ENCODE results near the gene ARHGAP42.

The ARHGAP42 gene

DNA sequence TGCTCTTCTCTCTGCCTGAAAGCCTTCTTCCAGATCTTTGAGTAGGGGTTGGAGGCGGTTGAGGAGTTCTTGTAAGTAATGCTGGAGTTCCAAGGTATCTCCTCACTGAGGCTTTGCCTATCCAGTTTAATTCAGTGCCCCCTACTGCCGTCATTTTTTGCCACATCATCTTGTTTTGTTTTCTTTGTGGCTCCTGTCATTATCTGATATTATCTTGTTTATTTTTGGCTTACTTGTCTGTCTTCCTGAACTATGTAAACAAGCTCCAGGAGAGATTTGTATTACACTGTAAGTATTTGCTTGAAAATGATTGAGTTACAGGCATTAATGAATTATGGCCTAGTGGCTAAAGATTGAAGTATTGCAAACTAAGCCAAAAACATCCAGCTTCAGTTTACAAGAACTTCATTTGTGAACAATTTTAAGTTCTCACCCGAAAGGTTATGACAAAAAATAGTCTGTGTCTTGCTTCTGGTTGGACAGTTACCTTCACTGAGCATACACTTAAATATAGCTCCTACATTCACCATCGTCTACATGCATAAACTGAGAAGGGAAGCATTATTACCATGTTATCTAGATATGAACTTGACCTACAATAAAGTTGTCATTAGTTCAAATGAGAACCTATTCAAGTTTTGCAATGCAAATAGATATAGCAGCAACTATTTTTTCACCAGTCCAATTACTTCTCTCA lies 154.8 kb downstream of the ARHGAP42 start:
- ChIA-PET CTCF (interaction anchor here (0.6 to 1.6 kb wide), 3 partner anchors 13 to 1374 kb away, joined by 3 to 5 read pairs (median 3); no protein-coding TSS in a partner anchor), POLR2A (no interaction called here)
- TF ChIP-seq, protein P1, sequence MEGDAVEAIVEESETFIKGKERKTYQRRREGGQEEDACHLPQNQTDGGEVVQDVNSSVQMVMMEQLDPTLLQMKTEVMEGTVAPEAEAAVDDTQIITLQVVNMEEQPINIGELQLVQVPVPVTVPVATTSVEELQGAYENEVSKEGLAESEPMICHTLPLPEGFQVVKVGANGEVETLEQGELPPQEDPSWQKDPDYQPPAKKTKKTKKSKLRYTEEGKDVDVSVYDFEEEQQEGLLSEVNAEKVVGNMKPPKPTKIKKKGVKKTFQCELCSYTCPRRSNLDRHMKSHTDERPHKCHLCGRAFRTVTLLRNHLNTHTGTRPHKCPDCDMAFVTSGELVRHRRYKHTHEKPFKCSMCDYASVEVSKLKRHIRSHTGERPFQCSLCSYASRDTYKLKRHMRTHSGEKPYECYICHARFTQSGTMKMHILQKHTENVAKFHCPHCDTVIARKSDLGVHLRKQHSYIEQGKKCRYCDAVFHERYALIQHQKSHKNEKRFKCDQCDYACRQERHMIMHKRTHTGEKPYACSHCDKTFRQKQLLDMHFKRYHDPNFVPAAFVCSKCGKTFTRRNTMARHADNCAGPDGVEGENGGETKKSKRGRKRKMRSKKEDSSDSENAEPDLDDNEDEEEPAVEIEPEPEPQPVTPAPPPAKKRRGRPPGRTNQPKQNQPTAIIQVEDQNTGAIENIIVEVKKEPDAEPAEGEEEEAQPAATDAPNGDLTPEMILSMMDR (IDR thresholded peaks at IDR 0.05; ENCODE audit: insufficient read depth, low read length, missing control alignments) = no peak
- no peak overlapping the region for H3K4me3 ChIP-seq (ENCODE audit: low read depth, low read length)
- DNase-seq (ENCODE audit: low read depth, low spot score) = no peak

DNA sequence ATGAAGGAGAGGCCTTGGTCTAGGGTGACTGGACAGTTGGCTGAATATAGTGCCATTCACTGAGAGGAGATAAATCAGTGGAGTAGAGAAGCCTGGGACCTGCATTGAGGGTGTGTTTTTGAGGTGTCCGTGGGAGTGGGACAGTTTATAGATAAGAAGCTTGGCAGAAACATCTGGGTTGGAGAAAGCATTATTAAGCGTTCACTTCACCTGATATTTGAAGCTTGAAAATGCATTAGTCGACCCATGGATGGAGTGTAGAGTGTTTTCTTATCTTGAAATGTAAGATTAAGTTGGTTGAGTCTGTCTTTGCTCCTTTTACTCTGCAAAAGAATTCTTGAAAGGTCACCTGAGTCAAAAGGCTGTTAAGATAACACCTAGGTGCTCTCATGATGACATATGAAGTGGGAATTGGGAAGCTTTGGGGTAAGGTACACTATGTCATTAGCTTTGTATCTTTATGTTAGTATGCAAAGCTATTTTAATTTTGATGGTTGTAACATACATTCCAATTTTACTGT lies 160.7 kb downstream of the ARHGAP42 start:
- CTCF ChIA-PET = interaction anchor here (0.5 to 1.4 kb wide), 4 partner anchors 8 to 165 kb away, joined by 3 to 6 read pairs (median 3); no protein-coding TSS in a partner anchor
- H3K4me3 ChIP-seq (ENCODE audit: low read depth, low read length) = no peak overlapping the region

DNA sequence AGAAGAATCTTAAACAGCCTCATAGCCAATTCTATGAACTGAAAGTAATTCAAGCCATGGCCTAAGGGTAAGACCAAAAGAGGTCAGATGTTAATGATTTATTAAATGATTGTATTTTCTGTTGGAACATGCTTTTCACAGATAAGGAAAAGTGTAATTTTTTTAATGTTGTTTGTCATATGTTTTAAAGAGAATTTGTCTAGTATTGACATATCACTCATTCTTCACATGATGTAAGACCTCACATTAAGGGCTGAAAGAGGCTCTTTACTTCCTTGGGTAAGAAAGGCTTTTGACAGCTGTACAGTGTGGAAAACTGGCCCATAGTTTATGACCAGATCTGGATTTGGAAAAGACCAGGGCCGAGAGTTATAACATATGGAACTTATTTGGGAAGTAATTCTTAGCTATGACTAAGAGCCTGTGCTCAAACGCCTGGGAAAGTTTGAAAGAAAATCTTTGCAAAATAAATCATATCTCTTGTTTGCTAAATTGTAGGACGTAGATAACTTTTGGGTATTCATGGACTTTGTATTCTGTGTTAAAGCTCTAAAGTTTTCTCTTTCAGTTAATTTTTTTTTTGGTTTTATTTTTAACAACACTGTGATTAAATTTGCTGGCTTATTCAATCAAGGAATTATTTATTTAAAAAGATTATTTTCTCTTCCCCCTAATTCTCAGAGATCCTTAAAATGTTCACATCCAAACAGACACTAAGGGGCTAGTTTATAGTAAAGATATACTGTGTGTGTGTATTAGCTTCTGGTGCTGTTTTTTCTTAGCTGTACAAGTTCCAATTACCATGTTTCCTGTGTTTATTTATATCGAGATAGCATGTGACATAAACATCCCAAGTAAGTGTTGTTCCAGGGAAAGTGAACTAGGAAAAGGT lies 162.2 kb downstream of the ARHGAP42 start:
- POLR2A ChIA-PET = interaction anchor here (1.2 kb wide), 1 partner anchor 28 kb away, joined by 3 read pairs; no protein-coding TSS in a partner anchor
- TF ChIP-seq, protein P1 (IDR thresholded peaks at IDR 0.05; ENCODE audit: insufficient read depth, low read length, missing control alignments) = no peak
- H3K4me3 ChIP-seq (ENCODE audit: low read depth, low read length) = no peak overlapping the region
- CTCF ChIA-PET = interaction anchor here (0.8 to 4.1 kb wide), 6 partner anchors 9 to 167 kb away, joined by 3 to 14 read pairs (median 4); no protein-coding TSS in a partner anchor
- peak; percentile 81 for DNase-seq (ENCODE audit: low read depth, low spot score)

More for the DNA sequence above, 160.7 kb downstream of the ARHGAP42 start:
- TF ChIP-seq, protein P1 (IDR thresholded peaks at IDR 0.05; ENCODE audit: insufficient read depth, low read length, missing control alignments) = no peak
- DNase-seq (ENCODE audit: low read depth, low spot score) = no peak
- POLR2A ChIA-PET = no interaction called here

DNA sequence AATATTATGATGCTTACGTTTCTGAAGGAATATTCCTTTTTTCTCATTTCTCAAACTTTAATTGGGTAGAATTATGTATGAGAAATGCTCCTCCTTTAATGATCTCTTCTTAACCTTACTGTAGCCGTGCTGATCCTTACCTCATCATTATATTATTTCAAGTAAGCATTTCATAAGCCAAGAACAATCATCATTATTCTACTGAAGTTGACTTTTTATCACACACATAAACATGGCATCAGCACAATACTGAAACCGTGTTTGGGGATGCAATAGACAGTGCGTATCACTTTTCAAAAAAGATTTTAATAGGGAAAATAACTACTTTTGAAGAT lies 162.8 kb downstream of the ARHGAP42 start:
- ChIA-PET CTCF (interaction anchor here (0.8 to 4.1 kb wide), 5 partner anchors 8 to 162 kb away, joined by 3 to 14 read pairs (median 4); no protein-coding TSS in a partner anchor), POLR2A (interaction anchor here (1.2 kb wide), 1 partner anchor 27 kb away, joined by 3 read pairs; no protein-coding TSS in a partner anchor)
- H3K4me3 ChIP-seq (ENCODE audit: low read depth, low read length) = no peak overlapping the region
- DNase-seq (ENCODE audit: low read depth, low spot score) = no peak
- TF ChIP-seq, protein P1 (IDR thresholded peaks at IDR 0.05; ENCODE audit: insufficient read depth, low read length, missing control alignments) = no peak

DNA sequence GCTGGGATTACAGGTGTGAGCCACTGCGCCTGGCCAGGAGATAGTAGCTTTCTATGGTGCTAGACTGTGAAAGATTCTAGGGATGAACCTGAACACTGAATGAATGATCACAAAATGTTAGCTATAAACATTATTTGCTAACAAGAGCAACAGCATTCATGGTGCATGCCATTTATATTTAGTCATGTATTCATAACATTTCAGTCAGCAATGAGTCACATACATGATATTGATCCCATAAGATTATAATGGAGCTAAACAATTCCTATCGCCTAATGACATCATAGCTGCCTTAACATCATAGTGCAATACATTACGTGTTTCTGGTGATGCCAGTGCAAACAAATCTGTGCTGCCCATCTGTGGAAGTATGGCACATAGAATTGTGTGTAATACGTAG lies 164.1 kb downstream of the ARHGAP42 start:
- ChIA-PET CTCF (interaction anchor here (0.6 to 4.1 kb wide), 7 partner anchors 23 to 274 kb away, joined by 3 to 14 read pairs (median 3); no protein-coding TSS in a partner anchor), POLR2A (no interaction called here)
- TF ChIP-seq, protein P1 (IDR thresholded peaks at IDR 0.05; ENCODE audit: insufficient read depth, low read length, missing control alignments) = no peak
- no peak overlapping the region for H3K4me3 ChIP-seq (ENCODE audit: low read depth, low read length)
- DNase-seq (ENCODE audit: low read depth, low spot score) = no peak

Data from AG04449 (cell line).